ENCODE results near the gene ZBTB7C. TPM values are rescaled to one million over a fixed set of nuclear protein-coding genes. Genes with fewer than 3 reads are reported as not detected.

The ZBTB7C gene
- total RNA-seq, 1 donor from 2014 or later = 1.4 TPM

- Mint-ChIP-seq H3K27ac (ENCODE audit: unreplicated experiment) (no peak overlapping the region), H3K4me3 (ENCODE audit: unreplicated experiment) (no peak overlapping the region), H3K9me3 (ENCODE audit: low read depth) (no peaks in the 10 kb centered on the region), H3K27me3 (ENCODE audit: low read depth) (peaks cover 1% of the 10 kb centered on the region), H3K36me3 (ENCODE audit: low read depth) (no peaks in the 10 kb centered on the region), H3K4me1 (ENCODE audit: low read depth) (peaks cover 30% of the 10 kb centered on the region)
- no peak for DNase-seq (ENCODE audit: low spot score)
- TF ChIP-seq CTCF (IDR thresholded peaks at IDR 0.05) = no peak
Observed at GRCh38 chr18:48338915-48339314, 70.3 kb downstream of the ZBTB7C start.

- no peak overlapping the region for H3K4me3 Mint-ChIP-seq (ENCODE audit: unreplicated experiment)
- H3K27ac Mint-ChIP-seq (ENCODE audit: unreplicated experiment) = no peak overlapping the region
- no peaks in the 10 kb centered on the region for H3K9me3 Mint-ChIP-seq (ENCODE audit: low read depth)
- H3K27me3 Mint-ChIP-seq (ENCODE audit: low read depth) = peaks cover 2% of the 10 kb centered on the region
- DNase-seq (ENCODE audit: low spot score) = no peak
- H3K36me3 Mint-ChIP-seq (ENCODE audit: low read depth) = no peaks in the 10 kb centered on the region
- H3K4me1 Mint-ChIP-seq (ENCODE audit: low read depth) = peaks cover 26% of the 10 kb centered on the region
- no peak for TF ChIP-seq CTCF (IDR thresholded peaks at IDR 0.05)
Observed at GRCh38 chr18:48337053-48337452, 72.1 kb downstream of the ZBTB7C start.

- TF ChIP-seq CTCF (IDR thresholded peaks at IDR 0.05) = no peak
- peaks cover 22% of the 10 kb centered on the region for H3K4me1 Mint-ChIP-seq (ENCODE audit: low read depth)
- no peak overlapping the region for H3K4me3 Mint-ChIP-seq (ENCODE audit: unreplicated experiment)
- H3K36me3 Mint-ChIP-seq (ENCODE audit: low read depth) = no peaks in the 10 kb centered on the region
- H3K27me3 Mint-ChIP-seq (ENCODE audit: low read depth) = peaks cover 2% of the 10 kb centered on the region
- H3K9me3 Mint-ChIP-seq (ENCODE audit: low read depth) = no peaks in the 10 kb centered on the region
- DNase-seq (ENCODE audit: low spot score) = no peak
- peak overlapping the region; percentile 9 for H3K27ac Mint-ChIP-seq (ENCODE audit: unreplicated experiment)
Observed at GRCh38 chr18:48336332-48336731, 72.9 kb downstream of the ZBTB7C start.

GRCh38 chr18:48335829-48336228, 73.4 kb downstream of the ZBTB7C start:
- H3K36me3 Mint-ChIP-seq (ENCODE audit: low read depth) = no peaks in the 10 kb centered on the region
- peaks cover 28% of the 10 kb centered on the region for H3K4me1 Mint-ChIP-seq (ENCODE audit: low read depth)
- no peak overlapping the region for H3K4me3 Mint-ChIP-seq (ENCODE audit: unreplicated experiment)
- H3K9me3 Mint-ChIP-seq (ENCODE audit: low read depth) = no peaks in the 10 kb centered on the region
- no peak for DNase-seq (ENCODE audit: low spot score)
- H3K27me3 Mint-ChIP-seq (ENCODE audit: low read depth) = peaks cover 2% of the 10 kb centered on the region
- peak overlapping the region; percentile 9 for H3K27ac Mint-ChIP-seq (ENCODE audit: unreplicated experiment)
- TF ChIP-seq CTCF (IDR thresholded peaks at IDR 0.05) = no peak

GRCh38 chr18:48334845-48335244, 74.3 kb downstream of the ZBTB7C start:
- no peak for TF ChIP-seq CTCF (IDR thresholded peaks at IDR 0.05)
- Mint-ChIP-seq H3K27me3 (ENCODE audit: low read depth) (peaks cover 2% of the 10 kb centered on the region), H3K27ac (ENCODE audit: unreplicated experiment) (no peak overlapping the region), H3K4me1 (ENCODE audit: low read depth) (peaks cover 36% of the 10 kb centered on the region), H3K4me3 (ENCODE audit: unreplicated experiment) (no peak overlapping the region), H3K36me3 (ENCODE audit: low read depth) (no peaks in the 10 kb centered on the region), H3K9me3 (ENCODE audit: low read depth) (no peaks in the 10 kb centered on the region)
- no peak for DNase-seq (ENCODE audit: low spot score)

Measured in chondrocyte (in vitro differentiated cells).